GM12865 (cell line): ENCODE measurements around the gene REEP5.

ENCODE experiments used
- DNase-seq: peaks from one replicate; pipeline ENCODE4 v3.0.0; 2010; ENCODE audit warnings: low read depth
- H3K4me3 ChIP-seq: 2 replicates; pipeline ENCODE4 v1.5.1; 2011; ENCODE audit warnings: mild to moderate bottlenecking, low read depth, low read length, control low read depth
- CTCF ChIP-seq: IDR thresholded peaks from 2 replicates; pipeline ENCODE4 v1.5.1; 2011; ENCODE audit warnings: low read length, control low read depth, low read depth, inconsistent platforms; ENCODE audit not compliant: insufficient read depth; ENCODE audit errors: missing control alignments

Gene REEP5

GRCh38 chr5:112921026-112921832 is 798 bp downstream of the REEP5 start:
- peak; percentile 4 for TF ChIP-seq CTCF

GRCh38 chr5:112919972-112920371 is 2.1 kb downstream of the REEP5 start:
- no peak for TF ChIP-seq CTCF
- 0 out of 2 replicates have a peak overlapping the region, but pooled peaks have one; percentile 91 for H3K4me3 ChIP-seq
- no peak for DNase-seq

More at GRCh38 chr5:112921026-112921832, 798 bp downstream of the REEP5 start:
- H3K4me3 ChIP-seq, result peak overlapping the region; percentile 91
- DNase-seq, result peak; percentile 65

- TF ChIP-seq CTCF, result no peak
- no peak overlapping the region for H3K4me3 ChIP-seq
- DNase-seq, result no peak
These were observed 3.3 kb downstream of the REEP5 start for GRCh38 chr5:112918679-112919078.

- no peak for DNase-seq
- TF ChIP-seq CTCF, result no peak
- no peak overlapping the region for H3K4me3 ChIP-seq
These were observed 3.9 kb downstream of the REEP5 start for GRCh38 chr5:112918136-112918535.

- no peak overlapping the region for H3K4me3 ChIP-seq
- peak; percentile 45 for DNase-seq
- TF ChIP-seq CTCF, result peak; percentile 32
These were observed 4.5 kb downstream of the REEP5 start for GRCh38 chr5:112917453-112917995.

- TF ChIP-seq CTCF, result no peak
- DNase-seq, result peak; percentile 41
- no peak overlapping the region for H3K4me3 ChIP-seq
These were observed 6.2 kb downstream of the REEP5 start for GRCh38 chr5:112915831-112916230.
